HG02798 (cell line): ENCODE data around the gene CADM4.
"Not testable (repeated sequence)": the region's sequence is repeated elsewhere in the genome, so short reads cannot be mapped to it uniquely, and the experiment has no call there.

Experiments used
- ATAC-seq: cut with Tn5 transposase; IDR thresholded peaks from one replicate; pipeline ENCODE4 v1.9.1; 2021; ENCODE audit warnings: mild to moderate bottlenecking; ENCODE audit not compliant: unreplicated experiment, poor library complexity

Gene CADM4, protein sequence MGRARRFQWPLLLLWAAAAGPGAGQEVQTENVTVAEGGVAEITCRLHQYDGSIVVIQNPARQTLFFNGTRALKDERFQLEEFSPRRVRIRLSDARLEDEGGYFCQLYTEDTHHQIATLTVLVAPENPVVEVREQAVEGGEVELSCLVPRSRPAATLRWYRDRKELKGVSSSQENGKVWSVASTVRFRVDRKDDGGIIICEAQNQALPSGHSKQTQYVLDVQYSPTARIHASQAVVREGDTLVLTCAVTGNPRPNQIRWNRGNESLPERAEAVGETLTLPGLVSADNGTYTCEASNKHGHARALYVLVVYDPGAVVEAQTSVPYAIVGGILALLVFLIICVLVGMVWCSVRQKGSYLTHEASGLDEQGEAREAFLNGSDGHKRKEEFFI

DNA sequence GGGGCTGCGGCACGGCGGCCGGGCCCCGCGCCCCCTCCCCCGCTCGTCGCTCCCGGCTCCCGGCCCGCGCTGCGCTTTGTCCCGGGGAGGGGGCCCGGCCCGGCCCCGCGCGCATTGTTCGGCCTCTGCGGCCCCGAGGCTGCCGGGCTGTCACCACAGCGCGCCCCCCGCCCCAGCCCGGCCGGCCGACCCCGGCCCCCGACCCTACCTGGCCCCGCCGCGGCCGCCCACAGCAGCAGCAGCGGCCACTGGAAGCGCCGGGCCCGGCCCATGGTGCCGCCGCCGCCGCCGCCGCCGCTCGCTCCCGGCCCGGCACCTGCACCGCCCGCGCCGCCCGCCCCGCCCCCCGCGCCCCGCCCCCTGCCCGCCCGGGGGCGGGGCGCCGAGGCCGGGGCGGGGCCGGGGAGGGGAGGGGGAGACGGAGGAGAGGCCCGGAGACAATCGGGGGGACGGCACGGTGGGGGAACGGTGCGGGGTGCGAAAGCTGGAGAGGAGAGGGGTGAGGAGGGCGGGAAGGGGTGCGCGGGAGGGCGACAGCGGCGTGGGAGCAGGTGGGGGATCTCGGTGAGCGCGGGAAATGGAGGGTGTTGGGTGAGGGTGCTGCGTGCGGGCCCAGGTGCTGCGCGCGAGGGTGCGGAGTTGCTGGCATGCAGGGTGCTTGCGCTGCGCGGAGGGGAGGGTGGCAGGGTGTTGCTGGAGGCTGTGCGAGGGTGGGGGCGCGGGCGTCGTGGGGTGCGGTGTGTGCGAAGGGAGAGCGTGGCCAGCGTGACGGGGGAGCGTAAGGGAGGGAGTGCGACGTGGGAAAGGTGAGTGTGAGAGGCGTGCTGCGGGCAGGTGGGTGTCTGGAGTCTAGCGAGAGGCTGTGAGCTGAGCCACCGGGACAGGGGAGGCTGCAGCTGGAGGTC is at the start of gene CADM4:
Gene CADM4 (minus strand): TSS at position 332 of the 905 bp plus-strand sequence. CDS start 60 bp downstream, at position 272.
- no peak for ATAC-seq

GRCh38 chr19:43688059-43688701 is 48.5 kb upstream of the CADM4 start:
- no peak for ATAC-seq

- ATAC-seq = no peak
Observed at GRCh38 chr19:43687660-43687997, 48.0 kb upstream of the CADM4 start.

DNA sequence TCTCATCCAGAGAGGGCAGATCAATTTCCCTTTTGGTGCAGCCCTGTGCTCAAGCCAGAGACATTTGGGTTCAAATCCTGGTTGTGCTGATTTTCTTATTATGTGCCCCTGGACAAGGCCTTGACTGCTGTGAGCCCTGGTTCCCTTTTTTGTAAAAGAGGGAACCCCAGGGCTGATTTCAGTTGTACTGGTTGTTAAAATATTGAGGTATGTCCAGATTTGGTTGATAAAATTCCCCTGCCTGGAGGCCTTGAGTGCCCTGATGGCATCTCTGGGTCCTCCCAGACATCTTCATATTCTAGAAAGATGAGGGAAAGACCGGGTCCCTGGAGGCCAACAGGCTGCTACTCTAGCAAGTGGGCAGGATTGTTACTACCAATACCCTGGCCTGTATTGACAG is 44.7 kb upstream of the CADM4 start:
- no peak for ATAC-seq

GRCh38 chr19:43683905-43684304 is 44.3 kb upstream of the CADM4 start:
- ATAC-seq = no peak

DNA sequence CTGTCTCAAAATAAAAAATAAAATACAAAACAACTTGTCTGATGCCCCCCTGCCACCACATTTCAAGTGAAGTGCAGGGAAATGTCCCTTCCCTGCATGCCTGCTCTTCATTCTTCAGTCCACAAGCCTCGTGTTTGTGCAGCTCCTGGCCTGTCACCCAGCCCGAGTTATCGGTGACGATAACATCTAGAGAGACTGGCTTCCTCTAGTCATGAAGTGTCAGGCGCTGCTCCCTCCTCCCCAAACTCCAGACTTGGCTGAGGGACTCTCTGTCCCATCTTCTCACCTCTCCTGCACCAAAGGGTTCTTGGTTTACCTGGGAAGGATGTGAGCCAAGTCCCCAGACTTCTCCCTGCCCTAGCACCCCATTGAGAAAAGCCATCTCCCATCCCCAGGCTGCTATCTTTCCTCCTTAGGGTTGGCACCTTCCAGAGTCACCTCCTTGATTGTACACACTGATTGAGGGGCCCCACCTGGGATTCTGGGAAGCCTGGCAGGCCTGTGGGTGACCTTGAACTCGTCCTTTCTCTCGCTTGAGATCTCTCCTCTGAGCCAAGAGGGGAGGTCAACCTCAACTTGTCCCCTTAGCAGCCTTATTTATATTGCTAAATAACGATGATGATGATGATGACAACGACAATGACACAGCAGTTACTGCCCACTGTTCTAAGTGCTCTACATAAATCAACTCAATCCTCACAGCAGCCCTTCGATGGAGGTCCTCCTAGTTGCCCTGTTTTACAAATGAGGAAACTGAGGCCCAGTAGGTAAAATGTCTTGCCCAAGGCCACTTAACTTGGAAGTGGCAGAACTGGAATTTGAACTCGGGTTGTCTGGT is 43.4 kb upstream of the CADM4 start:
- ATAC-seq = no peak

- not testable (repeated sequence) for ATAC-seq
Observed at GRCh38 chr19:43682269-43682668, 42.6 kb upstream of the CADM4 start.

DNA sequence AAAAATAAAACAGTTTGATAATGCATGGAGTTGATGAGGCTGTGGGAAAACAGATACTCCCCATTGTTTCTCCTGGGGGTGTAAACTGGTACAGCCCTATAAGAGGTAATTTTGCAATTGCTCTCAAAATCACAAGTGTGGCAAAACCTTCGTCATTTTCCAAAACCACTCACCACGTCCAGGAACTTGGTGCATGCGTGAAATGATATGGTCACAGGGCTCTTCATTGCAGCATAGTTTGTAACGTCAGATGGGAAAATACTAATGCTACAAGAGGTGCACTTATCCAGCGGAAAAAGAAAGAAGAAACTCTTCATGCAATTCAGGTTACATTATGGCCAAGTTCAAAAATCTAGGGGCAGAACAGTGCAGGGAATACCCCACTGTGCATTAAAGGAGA is 42.2 kb upstream of the CADM4 start:
- ATAC-seq = no peak

- ATAC-seq = no peak
Observed at GRCh38 chr19:43678512-43679261, 39.0 kb upstream of the CADM4 start.

DNA sequence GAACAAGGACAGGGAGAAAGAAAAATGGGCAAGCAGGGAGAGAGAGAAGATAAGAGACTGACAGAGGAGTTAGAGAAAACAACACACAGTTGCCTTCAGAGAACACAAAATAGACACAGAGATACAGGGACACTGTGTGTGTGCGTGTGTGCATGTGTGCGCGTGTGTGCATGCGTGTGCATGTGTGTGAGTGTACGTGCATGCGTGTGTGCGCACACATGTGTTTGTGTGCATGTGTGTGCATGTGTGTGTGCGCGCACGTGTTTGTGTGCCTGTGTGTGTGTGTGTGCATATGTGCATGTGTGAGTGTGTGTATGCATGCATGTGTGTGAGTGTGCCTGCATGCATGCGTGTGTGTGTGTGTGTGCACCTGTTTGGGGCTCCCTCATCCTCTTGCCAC is 36.3 kb upstream of the CADM4 start:
- no peak for ATAC-seq

DNA sequence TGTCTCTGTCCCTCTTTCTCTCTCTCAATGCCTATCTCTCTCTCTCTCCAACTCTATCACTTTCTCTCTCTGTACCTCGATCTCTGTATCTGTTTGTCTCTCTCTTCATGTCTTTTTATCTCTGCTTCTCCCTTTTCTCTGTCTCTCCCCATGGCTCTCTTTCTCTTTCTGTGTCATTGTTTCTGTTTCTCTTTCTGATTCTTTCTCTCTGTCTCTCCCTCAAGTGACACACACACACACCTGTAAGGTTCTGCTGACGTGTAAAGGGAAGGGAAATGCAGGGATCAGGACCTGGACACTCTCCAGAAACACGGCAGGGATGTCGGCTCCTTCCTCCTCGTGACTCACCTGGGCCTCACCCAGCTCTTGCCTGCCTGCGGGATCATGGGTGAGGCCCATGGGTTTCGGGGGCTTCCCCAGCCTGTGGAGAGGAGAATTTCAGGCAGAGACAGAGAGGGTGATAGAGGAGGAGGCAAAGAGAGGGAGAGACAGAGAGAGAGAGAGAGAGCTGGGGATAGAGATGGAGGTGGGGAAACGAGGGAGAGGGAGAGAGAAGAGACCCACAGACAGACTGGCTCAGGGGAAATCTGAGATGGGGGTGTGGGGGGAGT is 35.7 kb upstream of the CADM4 start:
- ATAC-seq = peak; percentile 43

- no peak for ATAC-seq
Observed at GRCh38 chr19:43674596-43674995, 34.9 kb upstream of the CADM4 start.

- ATAC-seq = no peak
Observed at GRCh38 chr19:43674183-43674582, 34.5 kb upstream of the CADM4 start.

DNA sequence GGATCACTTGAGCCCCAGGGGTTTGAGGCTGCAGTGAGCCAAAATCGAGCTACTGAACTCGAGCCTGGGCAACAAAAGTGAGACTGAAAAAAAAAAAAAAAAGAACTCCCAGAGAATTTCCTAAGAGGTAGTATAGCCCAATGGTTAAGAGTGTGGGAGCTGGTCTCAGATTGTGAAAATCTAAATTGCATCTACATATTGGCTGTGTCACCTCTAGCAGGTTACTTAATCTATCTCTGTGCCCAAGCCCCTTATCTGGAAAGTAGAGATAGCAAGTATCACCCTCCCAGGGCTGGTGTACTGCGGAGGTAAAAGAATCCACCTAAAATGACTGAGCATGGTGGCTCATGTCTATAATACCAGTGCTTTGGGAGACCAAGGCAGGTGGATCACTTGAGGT is 34.0 kb upstream of the CADM4 start:
- no peak for ATAC-seq

GRCh38 chr19:43672061-43672679 is 32.5 kb upstream of the CADM4 start:
- ATAC-seq = no peak

- ATAC-seq = peak; percentile 91
Observed at GRCh38 chr19:43668406-43669109, 28.9 kb upstream of the CADM4 start.

GRCh38 chr19:43667876-43668405 is 28.3 kb upstream of the CADM4 start:
- no peak for ATAC-seq
